ENCODE data around the gene ING1.

- TF ChIP-seq CTCF (conservative IDR thresholded peaks at IDR 0.05; ENCODE audit: low read depth, low read length): peak; percentile 47
- no peak for TF ChIP-seq EZH2 (IDR thresholded peaks at IDR 0.05; ENCODE audit: borderline replicate concordance, low read depth, low read length, poor library complexity, severe bottlenecking)
Measured at GRCh38 chr13:110680852-110681251, 32.6 kb upstream of the ING1 start.
